GM12878 (cell line): ENCODE measurements around the gene FAM114A1. TPM values are rescaled to one million over a fixed set of nuclear protein-coding genes. Genes with fewer than 3 reads are reported as not detected.

Source experiments
- ATAC-seq: fragments of 200-7000 bp; cut with Tn5 transposase; 3 replicates; pipeline ENCODE4 v1.9.1; 2020; ENCODE audit warnings: mild to moderate bottlenecking, moderate library complexity
- BruUV-seq: library from RNA; stranded (reverse); fragments of 400-500 nt; replicated peaks from 2 replicates; lab custom pipeline; 2021; lab: Mats Ljungman, UMichigan
- CTCF ChIA-PET: fragments of 300-600 bp; sonication (Branson Sonifier 250); formaldehyde crosslinking; extraction: SDS; loops from one replicate; lab custom pipeline; 2021; ENCODE audit warnings: inconsistent platforms; lab: Yijun Ruan, JAX
- POLR2A ChIA-PET: fragments of 350-600 bp; formaldehyde crosslinking; extraction: SDS; loops from one replicate; lab custom pipeline; 2021; ENCODE audit warnings: inconsistent platforms; lab: Charles Lee
- RAD21 ChIA-PET: fragments of 300-600 bp; sonication (Branson Sonifier 250); formaldehyde crosslinking; loops from one replicate; lab custom pipeline; 2023; ENCODE audit warnings: antibody characterized with exemption; ENCODE audit not compliant: unreplicated experiment; lab: Charles Lee
- SMC1A ChIA-PET: fragments of 300-600 bp; sonication (Branson Sonifier 250); formaldehyde crosslinking; loops from one replicate; lab custom pipeline; 2023; ENCODE audit not compliant: unreplicated experiment, uncharacterized antibody; lab: Charles Lee
- DNase-seq: peaks from one replicate; pipeline ENCODE4 v3.0.0-alpha.2; 2011; ENCODE audit warnings: low read depth, low spot score
- FAIRE-seq: peaks from 3 replicates; lab custom pipeline; 2011; peaks lifted over from hg19 to GRCh38; lab: Jason Lieb, UNC
- H2AFZ ChIP-seq: 2 replicates; pipeline ENCODE4 v1.6.0; 2011; ENCODE audit warnings: low read depth, low read length, control low read depth; ENCODE audit not compliant: control insufficient read depth
- H3K27ac ChIP-seq: 2 replicates; pipeline ENCODE4 v1.5.1; 2011; ENCODE audit warnings: control low read depth; ENCODE audit not compliant: control insufficient read depth, insufficient read depth
- H3K27me3 ChIP-seq, 2 experiments: replicated peaks in 1 of 2; 2 replicates each; pipeline versions ENCODE4 v1.6.0 to v1.6.1; 2011; ENCODE audit warnings: low read length in 1 of 2; ENCODE audit not compliant: control insufficient read depth in 2 of 2, insufficient read depth in 2 of 2
- H3K36me3 ChIP-seq, 2 experiments: 2 replicates each; pipeline ENCODE4 v1.5.1; 2011; ENCODE audit warnings: low read length in 1 of 2; ENCODE audit not compliant: control insufficient read depth in 2 of 2, insufficient read depth in 2 of 2
- H3K4me1 ChIP-seq: 2 replicates; pipeline ENCODE4 v1.6.1; 2011; ENCODE audit warnings: mild to moderate bottlenecking, low read length, moderate library complexity, mixed read lengths; ENCODE audit not compliant: control insufficient read depth, insufficient read depth
- H3K4me2 ChIP-seq: 2 replicates; pipeline ENCODE4 v1.6.0; 2011; ENCODE audit warnings: control low read depth; ENCODE audit not compliant: control insufficient read depth, insufficient read depth
- H3K4me3 ChIP-seq: fragments of 200-600 bp; sonication (generic); 2 replicates; pipeline ENCODE4 v1.5.1; 2016
- H3K79me2 ChIP-seq: 2 replicates; pipeline ENCODE4 v1.6.0; 2011; ENCODE audit warnings: low read length; ENCODE audit not compliant: control insufficient read depth, insufficient read depth
- H3K9ac ChIP-seq: 2 replicates; pipeline ENCODE4 v1.8.0; 2011; ENCODE audit warnings: low read length, control low read depth, mixed read lengths; ENCODE audit not compliant: control insufficient read depth, insufficient read depth
- H3K9me3 ChIP-seq: replicated peaks from 3 replicates; pipeline ENCODE4 v1.5.1; 2011; ENCODE audit warnings: mild to moderate bottlenecking, low read length; ENCODE audit not compliant: control insufficient read depth, insufficient read depth
- H4K20me1 ChIP-seq: 2 replicates; pipeline ENCODE4 v1.6.0; 2011; ENCODE audit not compliant: control insufficient read depth, insufficient read depth
- CEBPZ ChIP-seq: fragments of 150-350 bp; IDR thresholded peaks from 2 replicates; pipeline ENCODE4 v1.6.1; 2016; ENCODE audit warnings: low read depth, low read length
- SREBF1 ChIP-seq: IDR thresholded peaks from 2 replicates; pipeline ENCODE4 v1.6.1; 2012; ENCODE audit warnings: mild to moderate bottlenecking, low read length
- ZBTB40 ChIP-seq: fragments of 450-650 bp; IDR thresholded peaks from 2 replicates; pipeline ENCODE4 v1.6.1; 2016; ENCODE audit warnings: mild to moderate bottlenecking, moderate library complexity, borderline replicate concordance
- in situ Hi-C: fragments of 300-500 bp; cut with MboI; formaldehyde crosslinking; loops from 9 replicates; pipeline ENCODE4 v1.14.3; 2018; ENCODE audit warnings: mixed read lengths
- intact Hi-C: fragments of 100-400 bp; cut with micrococcal nuclease; formaldehyde crosslinking; loops from one replicate; pipeline ENCODE4 v1.14.2; 2022; ENCODE audit not compliant: unreplicated experiment
- polyA plus RNA-seq, 11 experiments: library from polyadenylated mRNA; depleted of rRNA in 4 of 11; unstranded in 6 of 11; stranded (reverse) in 5 of 11; fragments of >200 nt; fragmentation: Nextera tagmentation in 4 of 11; fragmentation: Illumina TruSeq in 1 of 11; extraction: Ambion mirVana in 4 of 11; extraction: Trizol in 1 of 11; gene quantifications; 1 replicate in 1 of 11; 2 replicates in 10 of 11; pipeline versions ENCODE4 v1.2.1 to v1.2.3, GENCODE V29; 2011 to 2016; ENCODE audit warnings: inconsistent platforms in 2 of 11, missing spikeins in 2 of 11, low read depth in 1 of 11
- total RNA-seq, 4 experiments: library from RNA; depleted of rRNA in 3 of 4; stranded (reverse); fragments of >200 nt in 3 of 4; fragmentation: Illumina TruSeq in 1 of 4; extraction: Trizol in 1 of 4; gene quantifications; 2 replicates each; pipeline versions ENCODE4 v1.2.1 to v1.2.3, GENCODE V29; 2013 to 2021
- TF ChIP-seq, protein P1 (sequence below): IDR thresholded peaks from 2 replicates; pipeline ENCODE4 v1.6.1; 2012; ENCODE audit warnings: mild to moderate bottlenecking, low read depth, low read length
- TF ChIP-seq, protein P2 (sequence below): IDR thresholded peaks from 2 replicates; pipeline ENCODE4 v1.6.1; 2011; ENCODE audit warnings: borderline replicate concordance, low read depth, mild to moderate bottlenecking, moderate library complexity, low read length; ENCODE audit not compliant: insufficient read depth, poor library complexity, severe bottlenecking
- TF ChIP-seq, protein P3 (sequence below): fragments of 150-350 bp; IDR thresholded peaks from 2 replicates; pipeline ENCODE4 v1.6.1; 2014; ENCODE audit warnings: mild to moderate bottlenecking, low read depth, low read length

FAM114A1 gene
- total and polyA plus RNA-seq, 10 of the 15 experiments (the other 5 are each of a cell fraction or from before 2014, with no cell fraction given) = 1.3 to 6.2 (median 3.9) TPM

DNA sequence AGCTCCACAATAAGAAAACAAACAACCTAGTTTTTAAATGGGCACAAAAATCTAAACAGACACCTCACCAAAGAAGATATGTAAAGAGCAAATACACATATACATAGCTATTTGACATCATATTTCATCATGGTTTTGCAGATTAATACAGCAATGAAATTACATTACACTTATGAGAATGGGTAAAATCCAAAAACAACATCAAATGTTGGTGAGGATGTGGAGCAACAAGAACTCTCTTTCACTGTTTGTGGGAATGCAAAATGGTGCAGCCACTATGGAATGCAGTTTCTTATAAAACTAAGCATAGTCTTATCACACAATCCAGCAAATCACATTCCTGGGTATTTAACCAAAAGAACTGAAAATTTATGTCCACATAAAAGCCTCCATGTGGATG lies 36.0 kb upstream of the FAM114A1 start:
- no peak overlapping the region for H2AFZ ChIP-seq
- CTCF ChIA-PET = interaction anchor here (1.3 to 3.7 kb wide), 3 partner anchors 10 to 29 kb away, joined by 7 to 11 read pairs (median 9); no protein-coding TSS in a partner anchor
- DNase-seq (no peak), FAIRE-seq (no peak), ATAC-seq (no peak)
- no peak overlapping the region for H3K9ac ChIP-seq
- no peak overlapping the region for H3K4me2 ChIP-seq
- intact Hi-C loops = no loop called here
- H3K79me2 ChIP-seq = peaks cover 28% of the 10 kb centered on the region
- H3K27me3 ChIP-seq = no peaks in the 10 kb centered on the region
- RAD21 ChIA-PET = interaction anchor here (1.2 to 1.3 kb wide), 2 partner anchors 9 to 49 kb away, joined by 3 to 4 read pairs; partner anchors contain the start of gene TLR10
- no peak overlapping the region for H3K27ac ChIP-seq
- peaks cover 30% of the 10 kb centered on the region for H3K9me3 ChIP-seq
- TF ChIP-seq, protein P1, sequence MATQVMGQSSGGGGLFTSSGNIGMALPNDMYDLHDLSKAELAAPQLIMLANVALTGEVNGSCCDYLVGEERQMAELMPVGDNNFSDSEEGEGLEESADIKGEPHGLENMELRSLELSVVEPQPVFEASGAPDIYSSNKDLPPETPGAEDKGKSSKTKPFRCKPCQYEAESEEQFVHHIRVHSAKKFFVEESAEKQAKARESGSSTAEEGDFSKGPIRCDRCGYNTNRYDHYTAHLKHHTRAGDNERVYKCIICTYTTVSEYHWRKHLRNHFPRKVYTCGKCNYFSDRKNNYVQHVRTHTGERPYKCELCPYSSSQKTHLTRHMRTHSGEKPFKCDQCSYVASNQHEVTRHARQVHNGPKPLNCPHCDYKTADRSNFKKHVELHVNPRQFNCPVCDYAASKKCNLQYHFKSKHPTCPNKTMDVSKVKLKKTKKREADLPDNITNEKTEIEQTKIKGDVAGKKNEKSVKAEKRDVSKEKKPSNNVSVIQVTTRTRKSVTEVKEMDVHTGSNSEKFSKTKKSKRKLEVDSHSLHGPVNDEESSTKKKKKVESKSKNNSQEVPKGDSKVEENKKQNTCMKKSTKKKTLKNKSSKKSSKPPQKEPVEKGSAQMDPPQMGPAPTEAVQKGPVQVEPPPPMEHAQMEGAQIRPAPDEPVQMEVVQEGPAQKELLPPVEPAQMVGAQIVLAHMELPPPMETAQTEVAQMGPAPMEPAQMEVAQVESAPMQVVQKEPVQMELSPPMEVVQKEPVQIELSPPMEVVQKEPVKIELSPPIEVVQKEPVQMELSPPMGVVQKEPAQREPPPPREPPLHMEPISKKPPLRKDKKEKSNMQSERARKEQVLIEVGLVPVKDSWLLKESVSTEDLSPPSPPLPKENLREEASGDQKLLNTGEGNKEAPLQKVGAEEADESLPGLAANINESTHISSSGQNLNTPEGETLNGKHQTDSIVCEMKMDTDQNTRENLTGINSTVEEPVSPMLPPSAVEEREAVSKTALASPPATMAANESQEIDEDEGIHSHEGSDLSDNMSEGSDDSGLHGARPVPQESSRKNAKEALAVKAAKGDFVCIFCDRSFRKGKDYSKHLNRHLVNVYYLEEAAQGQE = no peak
- TF ChIP-seq CEBPZ (no peak), SREBF1 (no peak), ZBTB40 (no peak)
- TF ChIP-seq, protein P2, sequence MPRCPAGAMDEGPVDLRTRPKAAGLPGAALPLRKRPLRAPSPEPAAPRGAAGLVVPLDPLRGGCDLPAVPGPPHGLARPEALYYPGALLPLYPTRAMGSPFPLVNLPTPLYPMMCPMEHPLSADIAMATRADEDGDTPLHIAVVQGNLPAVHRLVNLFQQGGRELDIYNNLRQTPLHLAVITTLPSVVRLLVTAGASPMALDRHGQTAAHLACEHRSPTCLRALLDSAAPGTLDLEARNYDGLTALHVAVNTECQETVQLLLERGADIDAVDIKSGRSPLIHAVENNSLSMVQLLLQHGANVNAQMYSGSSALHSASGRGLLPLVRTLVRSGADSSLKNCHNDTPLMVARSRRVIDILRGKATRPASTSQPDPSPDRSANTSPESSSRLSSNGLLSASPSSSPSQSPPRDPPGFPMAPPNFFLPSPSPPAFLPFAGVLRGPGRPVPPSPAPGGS = no peak
- TF ChIP-seq, protein P3, sequence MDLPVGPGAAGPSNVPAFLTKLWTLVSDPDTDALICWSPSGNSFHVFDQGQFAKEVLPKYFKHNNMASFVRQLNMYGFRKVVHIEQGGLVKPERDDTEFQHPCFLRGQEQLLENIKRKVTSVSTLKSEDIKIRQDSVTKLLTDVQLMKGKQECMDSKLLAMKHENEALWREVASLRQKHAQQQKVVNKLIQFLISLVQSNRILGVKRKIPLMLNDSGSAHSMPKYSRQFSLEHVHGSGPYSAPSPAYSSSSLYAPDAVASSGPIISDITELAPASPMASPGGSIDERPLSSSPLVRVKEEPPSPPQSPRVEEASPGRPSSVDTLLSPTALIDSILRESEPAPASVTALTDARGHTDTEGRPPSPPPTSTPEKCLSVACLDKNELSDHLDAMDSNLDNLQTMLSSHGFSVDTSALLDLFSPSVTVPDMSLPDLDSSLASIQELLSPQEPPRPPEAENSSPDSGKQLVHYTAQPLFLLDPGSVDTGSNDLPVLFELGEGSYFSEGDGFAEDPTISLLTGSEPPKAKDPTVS = no peak
- in situ Hi-C loops = no loop called here
- no peaks in the 10 kb centered on the region for H4K20me1 ChIP-seq
- SMC1A ChIA-PET = interaction anchor here (0.8 to 1.5 kb wide), 5 partner anchors 10 to 100 kb away, joined by 3 to 9 read pairs (median 3); no protein-coding TSS in a partner anchor
- peaks cover 3 to 5% of the 10 kb centered on the region in 2 experiments for H3K36me3 ChIP-seq
- no peak overlapping the region for H3K4me3 ChIP-seq
- no TSS peak for BruUV-seq
- no peaks in the 10 kb centered on the region for H3K4me1 ChIP-seq
- POLR2A ChIA-PET = interaction anchor here (0.7 to 1.6 kb wide), 5 partner anchors 9 to 66 kb away, joined by 3 to 5 read pairs (median 3); no protein-coding TSS in a partner anchor
